Right lobe of liver (tissue), 4 donors: Measurements from ENCODE around the gene PVALB.

ENCODE experiments used
- POLR2A ChIP-seq: fragments of 450-650 bp; IDR thresholded peaks from one replicate; pipeline ENCODE4 v1.6.1; 2017; ENCODE audit warnings: antibody characterized with exemption, mild to moderate bottlenecking
- TF ChIP-seq, protein P1 (sequence below), 4 donors: fragments of 200-600 bp in 3 of 4; fragments of 450-650 bp in 1 of 4; IDR thresholded peaks; one replicate each; pipeline versions ENCODE4 v1.5.1 to v1.8.0; 2016 to 2022; ENCODE audit warnings: antibody characterized with exemption in 4 of 4, mild to moderate bottlenecking in 2 of 4
- donor health status: DM: no; HTN: no; CAD: no.
- donor health status: DM: no; HTN: no; CAD: no.
- donor health status: DM: no; HTN: yes; CAD: no.

DNA sequence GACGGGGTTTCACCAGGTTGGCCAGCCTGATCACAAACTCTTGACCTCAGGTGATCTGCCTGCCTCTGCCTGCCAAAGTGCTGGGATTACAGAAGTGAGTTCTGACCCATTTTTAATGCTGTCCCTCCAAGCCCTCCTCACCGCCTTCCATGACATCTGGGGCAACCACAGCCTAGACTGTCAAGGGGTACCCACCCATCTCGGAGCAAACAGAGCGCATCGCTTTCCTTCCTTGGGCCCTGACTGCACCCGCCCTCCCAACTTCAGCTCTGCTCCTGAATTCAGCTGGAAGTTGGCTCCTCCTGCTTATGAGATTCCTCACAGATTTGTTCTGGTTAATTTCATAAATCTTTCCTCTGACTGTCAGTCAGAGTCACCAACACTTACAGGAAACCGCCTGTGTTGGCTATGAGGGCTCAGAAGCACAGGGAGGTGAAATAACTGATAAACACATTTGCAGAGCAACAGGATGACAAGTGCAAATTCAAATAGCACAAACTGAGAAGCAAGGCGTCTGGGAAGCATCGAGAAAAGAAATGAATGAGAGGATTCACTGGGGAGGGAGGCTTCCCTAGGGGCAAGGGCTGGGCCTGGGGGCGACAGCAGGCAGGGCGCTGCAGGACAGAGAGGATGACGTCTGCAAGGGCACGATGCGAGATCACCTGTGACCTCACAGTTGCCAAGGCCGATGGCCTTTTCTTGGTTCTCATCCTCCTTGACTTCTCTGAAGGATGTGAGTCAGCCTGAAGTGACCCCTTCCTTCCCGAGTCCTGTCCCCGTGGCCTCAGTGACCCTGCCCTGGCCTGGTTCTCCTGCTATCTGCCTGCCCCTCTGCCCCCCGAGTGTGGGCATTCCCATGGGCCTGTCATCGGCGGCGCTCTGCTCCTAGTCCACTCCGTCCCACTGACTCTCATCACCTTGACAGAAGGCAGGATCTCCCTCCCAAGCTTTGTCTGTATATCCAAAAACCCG is 47.0 kb downstream of the PVALB start:
- TF ChIP-seq, protein P1, sequence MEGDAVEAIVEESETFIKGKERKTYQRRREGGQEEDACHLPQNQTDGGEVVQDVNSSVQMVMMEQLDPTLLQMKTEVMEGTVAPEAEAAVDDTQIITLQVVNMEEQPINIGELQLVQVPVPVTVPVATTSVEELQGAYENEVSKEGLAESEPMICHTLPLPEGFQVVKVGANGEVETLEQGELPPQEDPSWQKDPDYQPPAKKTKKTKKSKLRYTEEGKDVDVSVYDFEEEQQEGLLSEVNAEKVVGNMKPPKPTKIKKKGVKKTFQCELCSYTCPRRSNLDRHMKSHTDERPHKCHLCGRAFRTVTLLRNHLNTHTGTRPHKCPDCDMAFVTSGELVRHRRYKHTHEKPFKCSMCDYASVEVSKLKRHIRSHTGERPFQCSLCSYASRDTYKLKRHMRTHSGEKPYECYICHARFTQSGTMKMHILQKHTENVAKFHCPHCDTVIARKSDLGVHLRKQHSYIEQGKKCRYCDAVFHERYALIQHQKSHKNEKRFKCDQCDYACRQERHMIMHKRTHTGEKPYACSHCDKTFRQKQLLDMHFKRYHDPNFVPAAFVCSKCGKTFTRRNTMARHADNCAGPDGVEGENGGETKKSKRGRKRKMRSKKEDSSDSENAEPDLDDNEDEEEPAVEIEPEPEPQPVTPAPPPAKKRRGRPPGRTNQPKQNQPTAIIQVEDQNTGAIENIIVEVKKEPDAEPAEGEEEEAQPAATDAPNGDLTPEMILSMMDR (IDR thresholded peaks at IDR 0.05): no peak
- no peak for TF ChIP-seq POLR2A
